HL-60/S4 treated with phorbol 12-myristate 13-acetate at 8.2 ng/mL for 4 days and 3 days (cell line): Measurements from ENCODE around the gene CHRDL2.

Experiments
- in situ Hi-C: fragments of 300-500 bp; cut with MboI; formaldehyde crosslinking; loops from 2 replicates; pipeline ENCODE4 v1.15.0; 2022; ENCODE audit warnings: low sequenced_read_pairs

CHRDL2 gene

DNA sequence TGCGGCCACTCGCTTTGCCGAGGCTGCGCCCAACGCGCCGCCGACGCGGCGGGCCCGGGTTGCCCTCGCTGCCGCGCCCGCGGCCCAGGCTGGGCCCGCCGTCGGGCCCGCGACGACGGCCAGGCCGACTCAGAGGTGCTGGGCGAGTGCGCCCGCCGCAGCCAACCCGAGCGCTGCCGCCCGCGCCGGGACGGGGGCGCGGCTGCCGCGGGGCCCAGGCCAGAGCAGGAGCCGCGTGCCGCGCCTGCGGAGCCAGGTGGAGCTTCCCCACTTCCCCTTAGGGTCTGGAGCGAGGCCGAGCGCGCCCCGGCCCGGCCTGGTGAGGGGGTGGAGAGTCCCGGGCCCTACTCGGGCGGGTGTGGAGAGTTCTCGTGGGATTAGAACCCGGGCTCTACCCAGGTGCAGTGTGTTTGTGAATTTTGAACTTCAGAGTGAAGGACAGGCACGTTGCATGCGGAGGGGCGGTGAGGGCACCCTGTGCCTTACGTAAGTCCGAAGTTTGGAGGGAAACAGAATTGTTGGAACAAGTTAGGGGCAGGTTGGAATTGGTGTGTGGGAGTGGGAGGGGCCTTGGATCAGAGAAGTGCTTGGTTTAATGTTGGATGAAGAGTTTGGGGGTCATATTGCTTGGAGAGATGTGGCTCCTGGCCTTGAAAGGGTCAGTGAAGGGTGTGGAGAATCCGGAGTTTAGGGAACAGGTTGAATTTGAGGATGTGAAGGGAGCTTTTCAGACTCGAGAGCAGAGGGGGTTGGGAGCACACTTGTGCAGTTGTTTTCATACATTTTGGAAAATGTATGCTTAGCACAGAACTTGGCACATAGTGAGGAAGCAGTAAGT is 18.1 kb upstream of the CHRDL2 start:
- in situ Hi-C loops, result no loop called here

- in situ Hi-C loops, result no loop called here
These were observed 17.2 kb upstream of the CHRDL2 start, which contains the start of gene RNF169 for GRCh38 chr11:74748211-74749126. Gene RNF169, plus strand, starts transcription at chr11:74748849. Its CDS starts 32 bp downstream, at chr11:74748881.

- in situ Hi-C loops, result no loop called here
These were observed 15.6 kb upstream of the CHRDL2 start for GRCh38 chr11:74746868-74747267.

- in situ Hi-C loops, result no loop called here
These were observed 13.1 kb upstream of the CHRDL2 start for GRCh38 chr11:74744277-74744676.

DNA sequence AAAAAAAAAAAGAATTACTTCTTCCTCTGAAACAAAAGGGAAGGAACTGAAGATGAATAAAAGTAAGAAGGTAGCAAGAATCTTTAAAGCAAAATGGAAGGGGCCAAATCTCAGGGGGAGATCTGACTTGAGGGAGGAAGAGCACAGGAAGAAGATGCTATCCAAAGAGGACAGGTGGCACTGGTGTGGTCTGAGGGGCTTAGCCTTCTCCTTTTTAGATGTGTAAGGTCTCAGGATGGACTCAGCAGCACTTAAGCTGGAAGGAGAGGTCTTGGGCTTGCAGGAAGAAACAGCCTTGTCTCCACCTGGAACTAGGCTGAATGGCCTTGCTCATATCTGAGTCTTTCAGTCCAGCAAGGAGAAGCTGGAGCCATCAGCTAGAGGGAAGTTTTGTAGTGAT is 12.4 kb upstream of the CHRDL2 start:
- in situ Hi-C loops, result no loop called here

- in situ Hi-C loops, result no loop called here
These were observed 10.8 kb upstream of the CHRDL2 start for GRCh38 chr11:74742070-74742469.

GRCh38 chr11:74739546-74740270 is 8.5 kb upstream of the CHRDL2 start:
- in situ Hi-C loops, result no loop called here

- in situ Hi-C loops, result no loop called here
These were observed 4.8 kb upstream of the CHRDL2 start for GRCh38 chr11:74736031-74736430.

GRCh38 chr11:74735365-74735928 is 4.2 kb upstream of the CHRDL2 start:
- in situ Hi-C loops, result no loop called here

DNA sequence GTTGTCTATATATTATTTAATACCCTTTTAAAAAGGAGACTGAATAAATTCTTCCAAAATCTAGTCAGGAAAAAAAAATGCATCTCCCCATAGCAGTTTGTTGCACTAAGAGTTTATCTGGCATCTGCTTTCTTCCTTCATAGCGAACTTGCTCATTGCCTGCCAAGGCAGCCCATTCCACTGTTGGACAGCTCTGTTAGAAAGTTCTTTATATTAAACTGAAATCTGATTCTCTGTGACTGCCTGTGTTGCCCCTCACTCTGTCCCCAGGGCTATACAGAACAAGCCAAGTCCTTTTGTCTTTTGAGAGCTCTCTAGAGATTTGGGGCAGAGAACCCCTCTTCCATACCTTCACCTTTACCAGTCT is 3.3 kb upstream of the CHRDL2 start:
- in situ Hi-C loops, result no loop called here

- in situ Hi-C loops, result no loop called here
These were observed 510 bp downstream of the CHRDL2 start for GRCh38 chr11:74730571-74731260.

GRCh38 chr11:74729397-74729796 is 1.8 kb downstream of the CHRDL2 start:
- in situ Hi-C loops, result no loop called here

- in situ Hi-C loops, result no loop called here
These were observed 4.6 kb downstream of the CHRDL2 start for GRCh38 chr11:74726547-74727182.

DNA sequence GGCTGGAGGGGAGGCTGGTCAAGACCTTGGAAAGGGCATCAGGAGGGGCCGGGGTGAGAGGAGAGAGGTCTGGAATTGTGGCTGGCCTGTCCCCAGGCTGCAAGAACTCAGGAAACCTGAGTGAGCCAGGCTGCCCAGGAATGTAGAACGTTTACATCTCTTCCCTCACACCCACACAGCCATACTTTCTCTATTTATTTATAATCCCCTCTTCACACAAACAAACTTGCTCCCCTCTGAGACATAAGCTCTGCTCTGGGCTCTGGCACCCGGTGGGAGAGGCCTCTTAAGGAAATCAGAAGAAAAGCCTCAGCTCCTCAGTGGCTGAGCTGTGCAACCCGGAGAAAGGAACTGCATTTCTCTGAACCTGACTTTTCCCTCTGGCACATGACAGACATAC is 5.5 kb downstream of the CHRDL2 start:
- in situ Hi-C loops, result no loop called here

GRCh38 chr11:74723511-74723910 is 7.7 kb downstream of the CHRDL2 start:
- in situ Hi-C loops, result no loop called here

- in situ Hi-C loops, result no loop called here
These were observed 9.8 kb downstream of the CHRDL2 start for GRCh38 chr11:74721479-74721835.

GRCh38 chr11:74720596-74721478 is 10.4 kb downstream of the CHRDL2 start:
- in situ Hi-C loops, result no loop called here

DNA sequence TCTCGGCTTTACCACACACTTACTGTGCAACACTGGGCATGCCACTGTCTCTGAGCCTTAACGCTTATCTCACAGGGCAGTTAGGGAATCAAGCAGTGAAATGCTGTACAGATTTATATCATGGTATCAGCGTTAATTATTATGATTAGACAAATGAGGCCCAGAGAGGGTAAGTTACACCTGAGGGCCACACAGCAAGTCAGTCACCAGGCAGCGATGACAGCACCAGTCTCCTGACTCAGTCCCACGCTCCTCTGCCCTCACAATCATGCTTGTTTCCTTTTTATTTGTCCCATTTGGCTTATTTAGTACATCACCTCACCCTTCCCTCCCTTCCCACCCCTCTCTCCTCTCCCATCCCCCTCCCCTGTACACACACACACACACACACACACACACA is 12.2 kb downstream of the CHRDL2 start:
- in situ Hi-C loops, result no loop called here
